Osteoblast (primary cell): Measurements from ENCODE around the gene PTPRR. TPM values are rescaled to one million over a fixed set of nuclear protein-coding genes. Genes with fewer than 3 reads are reported as not detected.

Experiments
- DNase-seq: peaks from one replicate; pipeline ENCODE4 v3.0.0; 2011; ENCODE audit warnings: low spot score, mixed read lengths; ENCODE audit not compliant: insufficient read length; ENCODE audit errors: missing footprints
- H2AFZ ChIP-seq: 2 replicates; pipeline ENCODE4 v1.6.0; 2011; ENCODE audit warnings: mild to moderate bottlenecking, low read length
- H3K27ac ChIP-seq: 2 replicates; pipeline ENCODE4 v1.5.1; 2011; ENCODE audit warnings: mild to moderate bottlenecking, low read depth, low read length, moderate library complexity
- H3K27me3 ChIP-seq: 2 replicates; pipeline ENCODE4 v1.6.0; 2012; ENCODE audit warnings: mild to moderate bottlenecking, control low read depth, inconsistent platforms, low read length, moderate library complexity; ENCODE audit not compliant: insufficient read depth
- H3K36me3 ChIP-seq: 2 replicates; pipeline ENCODE4 v1.5.1; 2011; ENCODE audit warnings: mild to moderate bottlenecking, low read length, control low read depth, moderate library complexity; ENCODE audit not compliant: insufficient read depth
- H3K4me1 ChIP-seq: 2 replicates; pipeline ENCODE4 v1.5.1; 2011; ENCODE audit warnings: mild to moderate bottlenecking, low read length, control low read depth, moderate library complexity; ENCODE audit not compliant: insufficient read depth
- H3K4me2 ChIP-seq: 2 replicates; pipeline ENCODE4 v1.6.0; 2011; ENCODE audit warnings: mild to moderate bottlenecking, low read length; ENCODE audit not compliant: insufficient read depth
- H3K4me3 ChIP-seq: fragments of 200-600 bp; sonication (generic); 3 replicates; pipeline ENCODE4 v1.5.1; 2012; ENCODE audit warnings: mild to moderate bottlenecking, low read length, inconsistent platforms; ENCODE audit not compliant: insufficient read depth
- H3K79me2 ChIP-seq: 2 replicates; pipeline ENCODE4 v1.6.0; 2012; ENCODE audit warnings: mild to moderate bottlenecking, low read length, control low read depth, inconsistent platforms; ENCODE audit not compliant: insufficient read depth
- H3K9me3 ChIP-seq: 2 replicates; pipeline ENCODE4 v1.5.1; 2011; ENCODE audit warnings: low read depth, low read length, control low read depth
- H4K20me1 ChIP-seq: 2 replicates; pipeline ENCODE4 v1.6.0; 2012; ENCODE audit warnings: mild to moderate bottlenecking, low read length, control low read depth; ENCODE audit not compliant: insufficient read depth
- total RNA-seq: library from RNA; depleted of rRNA; stranded (reverse); fragments of >200 nt; gene quantifications from 2 replicates; pipeline ENCODE4 v1.2.3, GENCODE V29; 2012
- TF ChIP-seq, protein P1 (sequence below): IDR thresholded peaks from 2 replicates; pipeline ENCODE4 v1.5.1; 2011; ENCODE audit warnings: mild to moderate bottlenecking, low read depth, low read length, moderate library complexity; ENCODE audit errors: extremely low read depth

PTPRR gene, protein sequence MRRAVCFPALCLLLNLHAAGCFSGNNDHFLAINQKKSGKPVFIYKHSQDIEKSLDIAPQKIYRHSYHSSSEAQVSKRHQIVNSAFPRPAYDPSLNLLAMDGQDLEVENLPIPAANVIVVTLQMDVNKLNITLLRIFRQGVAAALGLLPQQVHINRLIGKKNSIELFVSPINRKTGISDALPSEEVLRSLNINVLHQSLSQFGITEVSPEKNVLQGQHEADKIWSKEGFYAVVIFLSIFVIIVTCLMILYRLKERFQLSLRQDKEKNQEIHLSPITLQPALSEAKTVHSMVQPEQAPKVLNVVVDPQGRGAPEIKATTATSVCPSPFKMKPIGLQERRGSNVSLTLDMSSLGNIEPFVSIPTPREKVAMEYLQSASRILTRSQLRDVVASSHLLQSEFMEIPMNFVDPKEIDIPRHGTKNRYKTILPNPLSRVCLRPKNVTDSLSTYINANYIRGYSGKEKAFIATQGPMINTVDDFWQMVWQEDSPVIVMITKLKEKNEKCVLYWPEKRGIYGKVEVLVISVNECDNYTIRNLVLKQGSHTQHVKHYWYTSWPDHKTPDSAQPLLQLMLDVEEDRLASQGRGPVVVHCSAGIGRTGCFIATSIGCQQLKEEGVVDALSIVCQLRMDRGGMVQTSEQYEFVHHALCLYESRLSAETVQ
- under 0.01 TPM in 1 of 2 replicates, not detected in the other for total RNA-seq

DNA sequence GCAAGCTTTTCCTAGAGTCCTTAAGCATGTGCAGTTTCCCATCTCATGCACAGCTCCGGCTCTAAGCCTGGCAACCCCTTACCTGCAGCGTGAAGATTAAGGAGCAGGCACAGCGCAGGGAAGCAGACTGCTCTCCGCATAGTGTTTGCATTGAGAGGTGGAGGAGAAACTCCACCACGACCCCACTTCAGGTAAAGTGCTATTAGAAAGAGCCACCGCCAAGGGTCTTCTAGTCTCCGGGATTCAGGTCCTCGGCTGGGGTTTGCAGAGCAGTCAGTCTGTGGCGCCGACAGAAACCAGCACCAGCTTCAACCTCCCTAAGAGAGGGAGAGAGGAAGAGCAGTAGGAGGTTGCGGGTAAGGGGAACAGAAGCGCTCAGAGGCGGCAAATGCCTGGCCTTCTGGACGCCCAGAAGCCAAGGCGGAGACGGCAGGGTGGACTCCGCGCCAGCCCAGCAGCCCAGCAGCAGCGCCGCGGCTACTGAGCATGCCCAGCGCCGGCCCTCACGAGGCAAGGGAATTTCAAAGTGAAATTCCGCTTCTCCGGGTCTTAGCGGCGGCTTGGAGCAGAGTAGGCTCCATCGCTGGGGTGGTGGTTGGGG lies at the start of gene PTPRR:
PTPRR (minus strand) TSS at position 488 of the 601 bp plus-strand sequence; CDS start at position 140, 348 bp downstream.
- H3K27ac ChIP-seq: no peak within 1 kb of the TSS
- H2AFZ ChIP-seq: no peak within 1 kb of the TSS
- no peaks in the 10 kb centered on the region for H3K4me1 ChIP-seq
- no peaks in the 10 kb centered on the region for H3K36me3 ChIP-seq
- no peak within 1 kb of the TSS for H3K4me2 ChIP-seq
- no peak within 1 kb of the TSS for H3K4me3 ChIP-seq
- DNase-seq: peak; percentile 15
- H4K20me1 ChIP-seq: no peaks in the 10 kb centered on the region
- no peaks in the 10 kb centered on the region for H3K9me3 ChIP-seq
- TF ChIP-seq, protein P1, sequence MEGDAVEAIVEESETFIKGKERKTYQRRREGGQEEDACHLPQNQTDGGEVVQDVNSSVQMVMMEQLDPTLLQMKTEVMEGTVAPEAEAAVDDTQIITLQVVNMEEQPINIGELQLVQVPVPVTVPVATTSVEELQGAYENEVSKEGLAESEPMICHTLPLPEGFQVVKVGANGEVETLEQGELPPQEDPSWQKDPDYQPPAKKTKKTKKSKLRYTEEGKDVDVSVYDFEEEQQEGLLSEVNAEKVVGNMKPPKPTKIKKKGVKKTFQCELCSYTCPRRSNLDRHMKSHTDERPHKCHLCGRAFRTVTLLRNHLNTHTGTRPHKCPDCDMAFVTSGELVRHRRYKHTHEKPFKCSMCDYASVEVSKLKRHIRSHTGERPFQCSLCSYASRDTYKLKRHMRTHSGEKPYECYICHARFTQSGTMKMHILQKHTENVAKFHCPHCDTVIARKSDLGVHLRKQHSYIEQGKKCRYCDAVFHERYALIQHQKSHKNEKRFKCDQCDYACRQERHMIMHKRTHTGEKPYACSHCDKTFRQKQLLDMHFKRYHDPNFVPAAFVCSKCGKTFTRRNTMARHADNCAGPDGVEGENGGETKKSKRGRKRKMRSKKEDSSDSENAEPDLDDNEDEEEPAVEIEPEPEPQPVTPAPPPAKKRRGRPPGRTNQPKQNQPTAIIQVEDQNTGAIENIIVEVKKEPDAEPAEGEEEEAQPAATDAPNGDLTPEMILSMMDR: no peak
- no peaks in the 10 kb centered on the region for H3K79me2 ChIP-seq
- H3K27me3 ChIP-seq: peaks cover 5% of the 10 kb centered on the region

DNA sequence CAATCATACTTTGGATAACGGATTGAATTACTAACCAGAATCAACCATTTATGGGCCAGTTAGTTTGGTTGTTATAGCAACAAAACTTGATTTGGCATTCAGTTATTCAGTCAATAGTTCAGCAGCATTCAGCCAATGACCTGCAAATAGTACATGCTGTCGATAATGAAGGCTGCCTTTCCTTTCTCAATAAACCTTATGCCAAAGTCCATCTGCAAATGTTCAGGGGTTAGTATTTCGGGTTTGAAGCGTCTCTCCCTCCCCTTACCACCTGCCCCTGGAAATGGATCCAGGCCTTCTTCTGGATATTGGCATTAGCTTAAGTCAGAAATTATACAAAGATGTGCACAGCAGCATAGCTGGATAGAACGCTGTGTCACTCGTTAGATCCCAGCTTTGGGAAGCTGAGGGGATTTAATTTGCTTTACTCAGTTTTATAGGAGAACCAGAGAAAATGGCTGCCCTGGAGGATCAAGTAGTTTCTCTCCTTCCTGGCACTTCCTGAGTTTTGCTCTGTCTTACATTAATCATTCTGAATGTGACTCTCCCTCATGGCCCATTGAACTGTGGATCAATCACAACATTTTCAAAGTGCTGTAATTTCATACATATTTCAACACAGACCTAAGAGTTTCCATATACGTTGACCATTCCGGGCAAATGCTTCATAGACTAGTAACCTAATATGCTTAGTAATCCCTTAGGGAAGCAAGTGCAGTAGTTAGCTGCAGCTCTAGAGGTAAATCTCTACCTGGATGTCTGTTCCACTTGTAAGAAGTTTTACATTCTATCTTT lies 46.7 kb upstream of the PTPRR start:
- no peak overlapping the region for H2AFZ ChIP-seq
- H3K4me1 ChIP-seq: no peaks in the 10 kb centered on the region
- TF ChIP-seq, protein P1: no peak
- no peaks in the 10 kb centered on the region for H3K27me3 ChIP-seq
- no peaks in the 10 kb centered on the region for H3K79me2 ChIP-seq
- H4K20me1 ChIP-seq: no peaks in the 10 kb centered on the region
- H3K36me3 ChIP-seq: no peaks in the 10 kb centered on the region
- H3K4me2 ChIP-seq: no peak overlapping the region
- no peak overlapping the region for H3K27ac ChIP-seq
- no peaks in the 10 kb centered on the region for H3K9me3 ChIP-seq
- DNase-seq: no peak
- no peak overlapping the region for H3K4me3 ChIP-seq

GRCh38 chr12:70966046-70966445 lies 45.5 kb upstream of the PTPRR start:
- Histone ChIP-seq H4K20me1 (no peaks in the 10 kb centered on the region), H3K4me1 (no peaks in the 10 kb centered on the region), H3K36me3 (no peaks in the 10 kb centered on the region), H3K4me2 (no peak overlapping the region), H3K27ac (no peak overlapping the region), H3K27me3 (no peaks in the 10 kb centered on the region), H2AFZ (no peak overlapping the region), H3K79me2 (no peaks in the 10 kb centered on the region), H3K4me3 (no peak overlapping the region), H3K9me3 (no peaks in the 10 kb centered on the region)
- TF ChIP-seq, protein P1: no peak
- no peak for DNase-seq
